GM23338 (cell line): ENCODE measurements around the gene HAS3. TPM values are rescaled to one million over a fixed set of nuclear protein-coding genes. Genes with fewer than 3 reads are reported as not detected.

ENCODE experiments used
- ATAC-seq: fragments of 200-7000 bp; cut with Tn5 transposase; 3 replicates; pipeline ENCODE4 v1.9.1; 2020
- DNase-seq: peaks from one replicate; pipeline ENCODE4 v3.0.0-alpha.2; 2015; ENCODE audit warnings: low spot score
- H2AFZ ChIP-seq: fragments of 200-600 bp; sonication (generic); 2 replicates; pipeline ENCODE4 v1.8.0; 2016; ENCODE audit warnings: antibody characterized with exemption, mild to moderate bottlenecking, moderate library complexity
- H3F3A ChIP-seq: fragments of 200-600 bp; sonication (generic); replicated peaks from 2 replicates; pipeline ENCODE4 v1.8.0; 2017; ENCODE audit warnings: antibody characterized with exemption, mixed run types, low read depth
- H3K27ac ChIP-seq: fragments of 200-600 bp; sonication (generic); 2 replicates; pipeline ENCODE4 v1.6.1; 2016; ENCODE audit warnings: low read depth
- H3K27me3 ChIP-seq: fragments of 200-600 bp; sonication (generic); 2 replicates; pipeline ENCODE4 v1.8.0; 2016; ENCODE audit warnings: mild to moderate bottlenecking, mixed run types, moderate library complexity; ENCODE audit not compliant: insufficient read depth
- H3K36me3 ChIP-seq: fragments of 200-600 bp; sonication (generic); 2 replicates; pipeline ENCODE4 v1.8.0; 2016; ENCODE audit warnings: mild to moderate bottlenecking; ENCODE audit not compliant: insufficient read depth
- H3K4me1 ChIP-seq: fragments of 200-600 bp; sonication (generic); 2 replicates; pipeline ENCODE4 v1.8.0; 2016; ENCODE audit warnings: mild to moderate bottlenecking, moderate library complexity; ENCODE audit not compliant: insufficient read depth
- H3K4me2 ChIP-seq: fragments of 200-600 bp; sonication (generic); 2 replicates; pipeline ENCODE4 v1.7.1; 2017; ENCODE audit warnings: mixed run types
- H3K4me3 ChIP-seq: fragments of 200-600 bp; sonication (generic); 2 replicates; pipeline ENCODE4 v1.6.1; 2016; ENCODE audit warnings: mixed run types
- H3K79me2 ChIP-seq: fragments of 200-600 bp; sonication (generic); replicated peaks from 2 replicates; pipeline ENCODE4 v1.8.0; 2017; ENCODE audit warnings: mild to moderate bottlenecking; ENCODE audit not compliant: insufficient read depth
- H3K9me2 ChIP-seq: fragments of 200-600 bp; sonication (generic); 2 replicates; pipeline ENCODE4 v1.8.0; 2017; ENCODE audit not compliant: insufficient read depth
- H4K20me1 ChIP-seq: fragments of 200-600 bp; sonication (generic); replicated peaks from 2 replicates; pipeline ENCODE4 v1.8.0; 2017; ENCODE audit warnings: mild to moderate bottlenecking; ENCODE audit not compliant: insufficient read depth
- H3K27ac Mint-ChIP-seq: 2 replicates; pipeline ENCODE4 v1.8.0; 2020; ENCODE audit warnings: inconsistent platforms, mild to moderate bottlenecking, moderate library complexity, mixed read lengths
- H3K27me3 Mint-ChIP-seq: 3 replicates; pipeline ENCODE4 v1.8.0; 2022; ENCODE audit warnings: low read depth, mild to moderate bottlenecking, moderate library complexity, mixed read lengths, inconsistent platforms; ENCODE audit not compliant: insufficient read depth, poor library complexity
- H3K36me3 Mint-ChIP-seq: 3 replicates; pipeline ENCODE4 v1.8.0; 2021; ENCODE audit warnings: low read depth, mild to moderate bottlenecking, inconsistent platforms, moderate library complexity, mixed read lengths
- H3K4me1 Mint-ChIP-seq: 3 replicates; pipeline ENCODE4 v1.8.0; 2020; ENCODE audit warnings: mild to moderate bottlenecking, inconsistent platforms, mixed read lengths
- H3K4me3 Mint-ChIP-seq: 3 replicates; pipeline ENCODE4 v1.8.0; 2021; ENCODE audit warnings: moderate library complexity, mild to moderate bottlenecking, inconsistent platforms, mixed read lengths
- H3K9me3 Mint-ChIP-seq: 3 replicates; pipeline ENCODE4 v1.8.0; 2020; ENCODE audit warnings: moderate library complexity, mild to moderate bottlenecking, inconsistent platforms, mixed read lengths
- CREB1 ChIP-seq: fragments of 250-450 bp; sonication (Bioruptor Pico); IDR thresholded peaks from 2 replicates; pipeline ENCODE4 v1.5.0; 2020; ENCODE audit warnings: low read depth, mild to moderate bottlenecking, moderate library complexity
- CTCF ChIP-seq, 2 experiments: fragments of 200-600 bp in 1 of 2; sonication (generic) in 1 of 2; conservative IDR thresholded peaks; 2 replicates each; pipeline versions ENCODE4 v1.5.1 to v1.6.1; 2016 to 2017; ENCODE audit warnings: antibody characterized with exemption in 2 of 2, low read depth in 2 of 2, mild to moderate bottlenecking in 2 of 2, moderate library complexity in 1 of 2
- ETS1 ChIP-seq: IDR thresholded peaks from 2 replicates; pipeline ENCODE4 v1.6.1; 2016; ENCODE audit warnings: antibody characterized with exemption
- JUNB ChIP-seq: IDR thresholded peaks from one replicate; pipeline ENCODE4 v1.6.1; 2016; ENCODE audit warnings: antibody characterized with exemption; ENCODE audit not compliant: unreplicated experiment
- ZNF462 ChIP-seq: fragments of 250-450 bp; sonication (Bioruptor Pico); IDR thresholded peaks from 2 replicates; pipeline ENCODE4 v1.5.0; 2020; ENCODE audit warnings: mild to moderate bottlenecking, moderate library complexity
- polyA plus RNA-seq: library from polyadenylated mRNA; unstranded; fragments of >200 nt; fragmentation: Nextera tagmentation; extraction: Ambion mirVana; gene quantifications from 2 replicates; pipeline ENCODE4 v1.2.1, GENCODE V29; 2016
- total RNA-seq: library from RNA; depleted of rRNA; stranded (reverse); fragments of >200 nt; shearing (Covaris generic); gene quantifications from 2 replicates; pipeline ENCODE4 v1.2.3, GENCODE V29; 2014

The HAS3 gene
- total and polyA plus RNA-seq, 2 experiments from 2014 or later: 7.3 to 54.9 TPM

GRCh38 chr16:69093974-69094373 lies 11.5 kb upstream of the HAS3 start:
- H2AFZ ChIP-seq: peak overlapping the region; percentile 10; the same call in 1 of the 2 replicates
- Mint-ChIP-seq H3K4me3 (no peak overlapping the region), H3K4me1 (peaks cover 33% of the 10 kb centered on the region), H3K27ac (no peak overlapping the region), H3K9me3 (no peaks in the 10 kb centered on the region), H3K27me3 (peaks cover 7% of the 10 kb centered on the region), H3K36me3 (no peaks in the 10 kb centered on the region)
- ATAC-seq (peak; percentile 10; the same call in 2 of the 3 replicates), DNase-seq (no peak)
- H3K4me2 ChIP-seq: no peak overlapping the region
- H4K20me1 ChIP-seq: no peaks in the 10 kb centered on the region
- peaks cover 23% of the 10 kb centered on the region for H3K4me1 ChIP-seq
- H3K27ac ChIP-seq: peak overlapping the region; percentile 69
- H3K4me3 ChIP-seq: no peak overlapping the region
- no peaks in the 10 kb centered on the region for H3K9me2 ChIP-seq
- no peak for TF ChIP-seq ZNF462 (CRISPR knock-in tag)
- no peak for TF ChIP-seq CREB1
- TF ChIP-seq JUNB: no peak
- no peak for TF ChIP-seq CTCF (conservative IDR thresholded peaks at IDR 0.05; ENCODE audit: low read depth in 2 of 2)
- no peak for TF ChIP-seq ETS1
- H3K79me2 ChIP-seq: no peaks in the 10 kb centered on the region
- no peaks in the 10 kb centered on the region for H3K36me3 ChIP-seq
- H3K27me3 ChIP-seq: no peaks in the 10 kb centered on the region
- H3F3A ChIP-seq: peaks cover 11% of the 10 kb centered on the region; the same call in 1 of the 2 replicates
